Umbilical cord (tissue), 2 donors: ENCODE data around the gene RTN1. TPM values are rescaled to one million over a fixed set of nuclear protein-coding genes. Genes with fewer than 3 reads are reported as not detected.
A peak's percentile ranks its signal among the peaks of the same experiment; 100 is the strongest.

ENCODE experiments used
- DNase-seq: peaks from one replicate; pipeline ENCODE4 v3.0.0-alpha.2; 2015; ENCODE audit warnings: low spot score
- total RNA-seq: library from RNA; depleted of rRNA; stranded (reverse); fragments of >200 nt; gene quantifications from one replicate; pipeline ENCODE4 v1.2.3, GENCODE V29; 2014; ENCODE audit warnings: low replicate concordance; ENCODE audit not compliant: insufficient read depth

RTN1 gene
- total RNA-seq, 1 donor from 2014 or later: 12.5 TPM

- DNase-seq: no peak
Measured at GRCh38 chr14:59631237-59631636, 239.3 kb downstream of the RTN1 start.

DNA sequence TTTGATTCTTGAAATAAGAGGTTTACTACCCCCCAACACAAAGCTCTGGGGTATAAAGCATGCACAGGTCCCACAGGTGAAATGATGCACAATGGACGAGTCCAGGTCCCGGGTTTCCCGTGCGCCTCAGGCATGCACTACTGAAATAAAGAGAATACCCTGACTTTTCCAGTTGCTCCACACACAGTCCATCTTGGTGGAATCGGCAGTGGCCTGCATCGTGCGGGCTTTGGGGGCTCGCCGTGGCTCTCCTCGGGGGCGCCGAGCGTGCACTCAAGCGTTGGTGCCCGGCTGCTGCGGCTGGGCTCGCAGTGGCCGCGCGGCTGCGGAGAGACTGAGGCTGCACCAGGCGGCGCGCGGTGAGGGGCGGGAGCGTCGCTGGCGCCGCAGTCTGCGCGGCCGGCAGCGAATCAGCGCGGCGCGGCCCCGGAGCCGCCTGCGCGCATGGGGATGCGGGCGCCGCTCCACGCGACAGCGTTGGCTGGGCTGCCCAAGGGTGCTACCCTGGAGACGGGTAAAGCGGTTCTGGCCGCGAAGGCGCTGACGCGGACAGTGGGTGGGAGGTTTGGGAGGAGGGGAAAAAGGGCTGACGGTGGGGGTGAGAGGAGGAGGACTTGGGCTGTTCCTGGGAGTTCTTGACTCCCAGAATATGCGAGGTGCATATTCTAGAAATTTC, 240.2 kb downstream of the RTN1 start:
- no peak for DNase-seq

DNA sequence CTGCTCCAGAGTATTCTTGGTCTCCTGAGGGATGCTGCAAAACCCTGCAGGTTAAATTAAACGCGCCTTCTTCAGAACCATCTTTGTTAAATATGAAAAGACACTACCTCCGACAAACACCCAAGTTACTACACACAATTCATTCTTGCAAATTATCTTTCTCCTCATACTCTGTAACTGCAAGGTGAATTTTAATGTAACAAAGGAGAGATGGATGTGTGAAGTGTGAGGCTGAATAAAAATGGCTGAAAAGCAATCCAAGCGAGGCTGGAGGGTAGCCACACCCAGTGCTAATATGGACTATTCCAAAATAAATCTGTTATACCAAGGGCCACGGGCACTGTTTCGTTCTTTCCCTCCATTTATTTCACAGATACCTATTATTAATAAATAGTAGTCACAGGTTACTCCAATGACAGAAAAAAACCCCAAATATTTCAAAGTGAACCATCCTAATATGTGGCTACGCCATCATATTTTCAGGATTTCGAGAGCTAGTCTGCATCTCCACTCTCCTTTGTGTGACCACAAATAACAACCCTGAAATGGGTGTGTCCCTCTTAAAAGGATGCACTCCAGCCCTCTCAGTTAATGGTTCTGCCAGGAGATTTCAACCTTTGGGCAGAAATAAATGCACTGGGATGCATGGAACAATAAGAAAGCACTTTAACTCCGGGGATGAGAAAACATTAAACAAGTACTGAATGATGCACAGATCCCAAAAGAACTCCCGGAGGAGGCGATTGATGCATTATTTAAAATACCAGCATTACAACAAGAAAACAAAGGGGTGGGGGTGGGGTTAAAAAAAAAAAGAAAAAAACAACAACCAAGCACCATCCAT, 240.9 kb downstream of the RTN1 start:
- no peak for DNase-seq

DNA sequence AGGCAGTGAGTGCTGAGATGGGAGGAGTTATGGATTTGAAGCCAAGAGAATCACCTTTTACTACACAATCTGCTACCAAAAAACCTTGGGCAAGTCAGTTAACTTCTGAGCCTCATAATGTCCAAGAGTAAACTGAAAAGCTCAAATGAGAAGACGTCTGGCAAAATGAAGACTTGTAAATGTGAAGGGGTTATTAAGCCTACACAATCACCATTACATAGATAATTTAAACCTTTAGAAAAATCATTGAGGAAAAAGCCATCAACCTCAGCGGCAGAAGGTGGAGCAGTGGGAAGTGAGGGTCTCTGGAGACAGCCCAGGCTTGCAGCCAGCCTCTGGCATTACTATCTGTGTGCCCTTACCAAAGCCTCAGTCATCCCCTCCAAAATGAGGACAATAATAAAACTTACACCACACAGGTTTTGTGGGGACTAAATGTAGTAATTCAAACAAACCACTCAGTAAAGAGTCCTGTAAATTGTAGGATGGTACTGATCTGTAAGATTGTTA, 243.5 kb downstream of the RTN1 start:
- DNase-seq: no peak

- DNase-seq: no peak
Measured at GRCh38 chr14:59622631-59623030, 247.9 kb downstream of the RTN1 start.

DNA sequence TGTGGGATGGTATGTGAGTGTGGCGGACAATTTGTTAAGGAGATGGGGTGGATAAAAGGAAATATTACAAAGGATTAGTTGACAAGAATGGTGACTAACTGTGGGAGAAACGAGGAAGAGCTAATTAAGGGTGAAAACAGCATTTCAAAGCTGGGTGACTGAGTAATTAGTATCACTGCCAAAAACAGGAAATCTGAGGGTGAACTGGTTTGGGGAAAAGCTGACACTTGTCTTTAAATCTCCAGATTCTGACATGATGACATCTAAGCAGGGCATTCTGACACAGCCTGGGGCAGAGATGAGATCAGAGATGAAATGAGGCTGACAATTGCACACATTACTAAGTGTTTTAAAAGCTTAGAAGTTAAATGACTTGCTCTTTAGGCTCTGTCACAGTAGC, 251.5 kb downstream of the RTN1 start:
- DNase-seq: no peak

GRCh38 chr14:59601056-59601455, 269.5 kb downstream of the RTN1 start:
- no peak for DNase-seq

DNA sequence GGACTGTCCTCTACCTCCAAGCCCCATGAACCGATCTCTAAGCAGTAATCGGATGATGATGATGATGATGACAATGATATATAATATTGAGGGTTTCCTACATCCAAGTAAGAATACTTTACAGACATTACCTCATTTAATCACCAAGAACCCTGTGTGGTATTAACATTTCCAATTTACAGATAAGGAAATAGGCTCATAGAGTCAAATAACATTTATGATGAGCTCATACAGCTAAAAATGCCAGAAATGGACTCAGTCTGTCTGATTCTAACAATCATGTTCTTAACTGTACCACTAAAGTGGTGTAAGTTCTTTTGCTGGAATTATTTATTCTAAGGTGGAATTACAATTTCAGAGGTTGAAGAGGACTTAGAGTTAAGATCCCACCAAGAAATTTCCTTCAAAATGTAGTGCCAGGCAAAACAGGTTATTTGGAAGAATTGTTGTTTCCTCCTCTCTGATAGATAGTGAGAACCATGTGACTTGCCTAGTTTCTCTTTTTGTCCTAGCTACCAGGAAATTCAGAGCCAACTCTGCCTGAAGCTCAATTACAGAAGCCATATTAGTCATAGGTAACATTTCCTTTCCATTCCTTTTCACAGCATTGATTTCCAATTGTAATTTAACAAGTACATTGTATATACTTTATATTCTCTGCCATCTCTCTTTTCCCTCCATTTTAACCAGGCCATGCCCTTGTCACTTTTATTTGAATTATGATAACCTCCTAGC, 270.2 kb downstream of the RTN1 start:
- no peak for DNase-seq

DNA sequence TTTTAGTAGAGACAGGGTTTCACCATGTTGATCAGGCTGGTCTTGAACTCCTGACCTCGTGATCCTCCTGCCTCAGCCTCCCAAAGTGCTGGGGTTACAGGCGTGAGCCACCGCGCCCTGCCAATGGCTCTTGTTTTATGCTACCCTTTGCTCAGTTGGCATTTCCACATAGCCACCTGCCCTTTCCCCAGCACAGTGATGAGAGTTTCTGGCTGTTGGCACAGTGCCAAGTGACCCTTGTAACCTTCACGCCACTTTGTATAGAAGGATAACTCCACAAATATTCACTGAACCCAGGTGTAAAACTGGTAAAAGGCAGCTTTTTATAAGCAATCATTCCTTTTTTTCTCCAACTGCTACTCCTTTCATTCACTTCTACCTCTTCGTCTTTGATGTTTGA, 275.5 kb downstream of the RTN1 start:
- no peak for DNase-seq

DNA sequence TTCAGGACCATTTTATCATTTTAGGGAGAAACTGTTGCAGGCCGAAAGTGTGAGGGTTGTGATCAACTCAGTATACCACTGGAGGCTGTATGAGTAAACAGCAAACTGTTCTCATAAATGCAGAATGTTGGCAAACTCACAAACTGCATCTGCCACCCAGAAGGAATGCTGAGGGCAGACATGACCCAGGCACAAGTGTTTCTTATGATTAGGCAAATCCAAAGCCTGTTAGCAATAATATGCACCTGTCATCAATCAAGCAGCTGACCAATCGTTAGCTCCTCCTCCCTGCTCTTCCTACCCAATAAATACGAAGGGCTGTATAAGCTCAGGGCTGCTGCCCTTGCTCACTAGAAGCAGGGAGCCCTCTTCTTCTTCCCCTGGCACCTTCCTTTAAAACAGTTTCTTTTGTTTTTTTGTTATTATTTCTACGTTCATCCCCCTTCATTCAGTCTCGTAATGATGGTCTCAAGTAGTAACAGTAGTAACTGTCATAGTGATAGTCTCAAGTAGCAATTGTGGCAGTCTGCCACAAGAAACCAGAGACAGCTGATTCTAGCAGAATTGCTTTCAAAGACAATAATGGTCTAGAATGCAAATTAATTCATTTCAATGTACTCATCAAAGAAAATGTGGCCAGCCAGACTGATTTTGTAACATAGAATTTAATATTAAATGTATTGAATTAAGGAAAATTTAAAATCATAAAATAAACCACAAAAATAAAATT, 278.8 kb downstream of the RTN1 start:
- no peak for DNase-seq

DNA sequence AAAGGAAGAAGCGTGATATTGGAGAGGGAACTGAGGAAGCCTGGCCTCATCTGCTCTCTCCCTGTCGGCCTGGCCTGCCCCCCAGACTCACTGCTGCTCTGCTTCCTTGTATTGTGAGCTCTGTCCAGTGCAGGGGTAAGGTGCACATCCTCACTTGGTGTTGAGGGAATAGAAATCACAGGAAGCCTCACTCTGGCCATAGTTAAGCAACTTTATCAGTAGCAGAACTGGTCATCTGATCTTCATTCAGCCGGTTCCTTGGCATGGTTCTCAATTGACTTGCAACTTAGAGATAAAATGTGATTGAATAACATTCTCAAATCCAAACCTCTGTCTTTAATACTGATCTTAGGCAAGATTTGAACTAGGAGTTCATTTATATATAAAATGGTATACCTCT, 282.5 kb downstream of the RTN1 start:
- DNase-seq: no peak

GRCh38 chr14:59585891-59586554, 284.6 kb downstream of the RTN1 start:
- DNase-seq: peak; percentile 4

- peak; percentile 60 for DNase-seq
Measured at GRCh38 chr14:59583755-59584154, 286.8 kb downstream of the RTN1 start.

- peak; percentile 9 for DNase-seq
Measured at GRCh38 chr14:59582845-59583509, 287.6 kb downstream of the RTN1 start.

GRCh38 chr14:59582161-59582560, 288.4 kb downstream of the RTN1 start:
- no peak for DNase-seq

- no peak for DNase-seq
Measured at GRCh38 chr14:59580911-59581310, 289.7 kb downstream of the RTN1 start.

DNA sequence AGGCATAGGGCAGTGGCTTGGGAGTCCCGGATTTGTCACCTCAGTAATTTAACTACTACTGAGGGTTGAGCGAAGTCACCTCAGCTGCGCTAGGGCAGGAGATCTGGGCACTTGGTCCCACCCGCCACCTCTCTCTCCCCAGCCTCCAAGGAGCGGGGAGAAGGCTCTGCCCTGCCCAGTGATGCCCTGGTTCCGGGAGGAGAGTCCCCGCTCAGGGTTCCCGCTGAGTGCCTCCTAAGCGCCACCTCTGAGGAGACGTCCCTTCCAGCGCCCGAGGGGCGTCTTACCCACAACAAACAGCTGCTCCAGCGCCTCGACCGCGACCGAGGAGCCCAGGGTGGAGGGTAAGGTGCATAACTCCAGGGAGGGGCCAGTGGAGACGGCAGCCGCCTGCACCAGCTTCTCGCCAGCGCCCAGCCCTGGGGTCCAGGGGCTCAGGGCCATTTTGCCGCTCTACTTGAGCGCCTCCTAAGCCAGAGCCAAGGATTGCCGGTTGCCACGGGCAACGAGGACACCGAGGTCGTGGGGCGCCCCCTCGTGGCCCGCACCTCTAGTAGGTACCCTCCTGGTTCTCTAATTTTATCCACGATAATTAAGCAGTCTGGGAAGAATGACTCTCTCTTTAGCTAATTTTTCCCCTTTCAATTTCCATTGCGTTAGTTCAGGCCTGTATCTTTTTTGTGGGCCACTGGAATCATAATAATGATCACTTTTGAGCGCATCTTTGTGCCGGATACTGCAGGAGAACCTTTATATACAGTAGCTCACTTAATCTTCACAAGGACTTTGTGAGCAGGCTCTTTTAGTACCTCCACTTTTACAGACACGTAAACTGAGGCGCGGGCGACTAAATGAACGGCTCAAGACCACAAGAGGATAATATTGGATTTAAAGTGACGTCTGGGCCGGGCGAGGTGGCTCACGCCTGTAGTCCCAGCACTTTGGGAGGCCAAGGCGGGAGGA, 294.0 kb downstream of the RTN1 start, which contains the start of gene CCDC175:
CCDC175 (minus strand) TSS at position 481 of the 963 bp plus-strand sequence; CDS start at position 444, 37 bp downstream.
- DNase-seq: peak; percentile 62

GRCh38 chr14:59570122-59570521, 300.5 kb downstream of the RTN1 start:
- DNase-seq: no peak

GRCh38 chr14:59566725-59567124, 303.9 kb downstream of the RTN1 start:
- no peak for DNase-seq
